ENCODE data around the gene PDE2A.

Gene PDE2A

DNA sequence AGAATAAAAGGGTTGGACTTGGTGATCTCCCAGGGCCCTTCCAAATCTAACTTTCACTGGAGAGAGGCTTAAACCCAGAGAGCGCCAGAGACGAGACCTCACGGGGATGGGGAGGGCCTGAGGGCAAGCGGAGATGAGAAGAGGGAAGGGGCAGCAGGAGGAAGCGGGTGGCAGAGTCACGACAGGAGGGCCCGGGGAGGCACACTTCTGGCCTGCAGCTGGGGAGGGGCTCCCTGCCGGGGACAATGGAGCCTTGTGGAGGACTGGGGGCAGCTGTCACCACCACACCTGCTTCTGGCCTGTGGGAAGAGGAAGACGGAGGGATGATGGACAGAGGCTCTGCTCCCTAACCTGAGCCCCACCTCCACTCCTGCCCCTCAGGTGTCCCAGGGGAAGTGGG, 40.2 kb downstream of the PDE2A start:
- Histone ChIP-seq H3K9ac (no peak overlapping the region), H3K79me2 (no peaks in the 10 kb centered on the region), H3K4me1 (no peaks in the 10 kb centered on the region), H3K4me2 (ENCODE audit: low read length) (no peak overlapping the region), H3K27ac (peak overlapping the region; percentile 36), H2AFZ (no peak overlapping the region), H3K36me3 (ENCODE audit: control insufficient read depth, insufficient read depth, low read length) (no peaks in the 10 kb centered on the region), H3K4me3 (ENCODE audit: low read depth, low read length) (no peak overlapping the region), H3K9me3 (ENCODE audit: control insufficient read depth, low read length) (no peaks in the 10 kb centered on the region), H3K27me3 (ENCODE audit: control insufficient read depth, insufficient read depth, low read length) (no peaks in the 10 kb centered on the region)
- TF ChIP-seq, protein P1, sequence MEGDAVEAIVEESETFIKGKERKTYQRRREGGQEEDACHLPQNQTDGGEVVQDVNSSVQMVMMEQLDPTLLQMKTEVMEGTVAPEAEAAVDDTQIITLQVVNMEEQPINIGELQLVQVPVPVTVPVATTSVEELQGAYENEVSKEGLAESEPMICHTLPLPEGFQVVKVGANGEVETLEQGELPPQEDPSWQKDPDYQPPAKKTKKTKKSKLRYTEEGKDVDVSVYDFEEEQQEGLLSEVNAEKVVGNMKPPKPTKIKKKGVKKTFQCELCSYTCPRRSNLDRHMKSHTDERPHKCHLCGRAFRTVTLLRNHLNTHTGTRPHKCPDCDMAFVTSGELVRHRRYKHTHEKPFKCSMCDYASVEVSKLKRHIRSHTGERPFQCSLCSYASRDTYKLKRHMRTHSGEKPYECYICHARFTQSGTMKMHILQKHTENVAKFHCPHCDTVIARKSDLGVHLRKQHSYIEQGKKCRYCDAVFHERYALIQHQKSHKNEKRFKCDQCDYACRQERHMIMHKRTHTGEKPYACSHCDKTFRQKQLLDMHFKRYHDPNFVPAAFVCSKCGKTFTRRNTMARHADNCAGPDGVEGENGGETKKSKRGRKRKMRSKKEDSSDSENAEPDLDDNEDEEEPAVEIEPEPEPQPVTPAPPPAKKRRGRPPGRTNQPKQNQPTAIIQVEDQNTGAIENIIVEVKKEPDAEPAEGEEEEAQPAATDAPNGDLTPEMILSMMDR (IDR thresholded peaks at IDR 0.05) = no peak

DNA sequence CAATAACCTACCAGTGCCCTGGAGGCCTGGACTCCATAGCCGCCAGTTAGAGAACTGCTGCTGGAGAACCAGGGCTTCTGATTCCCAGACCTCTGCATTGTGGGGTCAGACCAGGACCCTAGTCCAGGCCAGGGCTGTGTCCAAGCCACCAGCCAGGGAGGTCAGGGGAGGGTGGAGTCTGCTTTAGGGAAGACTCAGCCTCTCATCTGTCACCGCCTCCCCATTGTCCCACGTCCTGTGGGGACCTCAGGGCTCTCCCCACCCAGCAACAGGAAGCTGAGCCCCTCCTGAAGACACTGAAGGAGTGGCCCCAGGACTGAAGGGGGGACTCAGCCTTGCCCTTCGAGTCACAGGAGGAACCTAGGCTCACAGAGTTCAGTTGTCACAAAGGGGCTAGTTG, 41.2 kb downstream of the PDE2A start:
- Histone ChIP-seq H3K9me3 (ENCODE audit: control insufficient read depth, low read length) (no peaks in the 10 kb centered on the region), H3K4me2 (ENCODE audit: low read length) (no peak overlapping the region), H3K36me3 (ENCODE audit: control insufficient read depth, insufficient read depth, low read length) (no peaks in the 10 kb centered on the region)

DNA sequence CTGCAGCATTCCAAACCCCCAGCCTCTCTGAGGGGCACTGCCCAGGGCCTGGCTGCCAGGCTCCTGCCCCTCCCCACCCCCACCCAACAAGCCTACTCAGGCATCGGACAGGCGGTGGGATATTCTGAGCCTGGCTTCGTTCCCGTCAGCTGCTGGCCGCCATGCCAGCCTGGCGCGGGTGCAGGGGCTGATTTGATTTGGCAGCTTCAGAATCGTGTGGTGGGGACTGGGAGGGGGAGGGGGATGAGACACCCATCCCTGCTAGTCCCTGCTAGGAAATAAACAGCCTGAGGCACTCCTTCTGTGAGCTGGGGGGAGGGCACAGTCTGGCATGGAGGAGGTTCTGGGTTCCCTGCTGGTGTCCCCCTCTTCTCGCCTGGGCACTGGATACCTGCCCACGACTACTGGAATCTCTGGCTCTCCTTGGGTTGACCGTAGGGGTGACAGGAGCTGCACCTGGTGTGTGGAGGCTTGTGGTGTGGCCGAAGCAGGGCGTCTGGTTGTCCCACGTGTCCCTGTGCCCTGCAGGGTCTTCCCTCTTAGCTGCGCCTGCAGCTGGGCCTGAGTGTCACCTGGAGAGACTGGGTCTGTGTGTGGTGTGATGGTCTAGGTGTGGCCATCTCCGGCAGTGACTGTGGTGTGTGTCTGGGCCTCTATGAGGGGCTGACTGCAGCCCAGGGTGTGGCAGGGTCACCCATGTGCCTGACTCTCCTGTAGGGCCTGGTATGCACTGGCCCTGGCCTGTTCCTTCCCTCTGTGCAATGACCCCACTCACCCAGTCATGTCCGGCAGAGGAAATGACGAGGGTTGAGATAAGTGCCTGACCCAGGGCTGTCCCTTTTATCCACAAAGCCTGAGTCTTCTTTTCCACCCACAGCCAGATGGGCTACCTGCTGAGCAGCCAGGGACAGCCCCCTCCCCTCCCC, 42.2 kb downstream of the PDE2A start:
- no peak overlapping the region for H3K27ac ChIP-seq
- no peak overlapping the region for H3K4me3 ChIP-seq (ENCODE audit: low read depth, low read length)
- no peaks in the 10 kb centered on the region for H3K36me3 ChIP-seq (ENCODE audit: control insufficient read depth, insufficient read depth, low read length)
- TF ChIP-seq, protein P1 (IDR thresholded peaks at IDR 0.05) = no peak
- H2AFZ ChIP-seq = no peak overlapping the region
- H3K27me3 ChIP-seq (ENCODE audit: control insufficient read depth, insufficient read depth, low read length) = no peaks in the 10 kb centered on the region
- H3K4me1 ChIP-seq = no peaks in the 10 kb centered on the region
- no peaks in the 10 kb centered on the region for H3K79me2 ChIP-seq
- H3K9me3 ChIP-seq (ENCODE audit: control insufficient read depth, low read length) = no peaks in the 10 kb centered on the region
- H3K9ac ChIP-seq = no peak overlapping the region
- no peak overlapping the region for H3K4me2 ChIP-seq (ENCODE audit: low read length)

More for the DNA sequence above, 41.2 kb downstream of the PDE2A start:
- H3K4me3 ChIP-seq (ENCODE audit: low read depth, low read length) = no peak overlapping the region
- no peak overlapping the region for H3K9ac ChIP-seq
- H3K27me3 ChIP-seq (ENCODE audit: control insufficient read depth, insufficient read depth, low read length) = no peaks in the 10 kb centered on the region
- H3K79me2 ChIP-seq = no peaks in the 10 kb centered on the region
- no peak overlapping the region for H2AFZ ChIP-seq
- TF ChIP-seq, protein P1 (IDR thresholded peaks at IDR 0.05) = no peak
- H3K27ac ChIP-seq = peak overlapping the region; percentile 32
- H3K4me1 ChIP-seq = no peaks in the 10 kb centered on the region

DNA sequence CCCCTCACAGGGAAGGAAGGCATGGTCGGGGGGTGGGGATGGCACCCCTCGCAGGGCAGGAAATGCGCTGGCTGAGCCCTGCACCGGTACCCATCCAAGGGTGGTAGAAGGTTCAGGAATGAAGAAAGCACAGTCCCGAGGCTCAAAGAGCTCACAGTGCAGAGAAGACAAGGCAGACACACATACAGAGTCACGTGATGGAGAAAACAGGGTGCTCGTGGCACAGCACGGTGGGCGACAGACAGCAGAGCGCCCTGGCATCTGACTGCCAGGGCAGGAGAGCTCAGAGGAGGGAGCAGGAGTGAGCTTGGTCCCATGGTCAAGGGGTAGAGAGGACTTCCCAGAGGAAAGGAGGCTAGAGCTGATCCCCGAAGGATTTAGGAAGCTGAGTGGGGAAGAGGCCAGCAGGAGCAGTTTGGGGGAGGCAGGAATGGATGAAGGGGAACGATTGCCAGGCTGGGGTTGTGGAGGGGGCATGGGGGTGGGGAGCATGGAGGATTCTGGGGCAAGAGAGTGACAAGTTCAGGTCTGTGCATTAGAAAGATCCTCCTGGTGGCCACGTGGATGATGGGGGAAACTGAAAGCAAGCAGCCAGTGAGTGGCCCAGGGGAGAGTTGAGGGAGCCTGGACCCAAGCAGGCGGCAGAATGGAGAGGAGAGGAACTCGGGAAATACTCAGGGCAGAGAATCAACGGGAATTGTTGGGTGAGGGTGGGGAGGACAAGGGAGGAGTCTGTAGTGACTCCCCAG, 43.9 kb downstream of the PDE2A start:
- H3K4me2 ChIP-seq (ENCODE audit: low read length) = no peak overlapping the region

More for the DNA sequence above, 43.9 kb downstream of the PDE2A start:
- TF ChIP-seq, protein P1 (IDR thresholded peaks at IDR 0.05) = no peak
- Histone ChIP-seq H3K27ac (no peak overlapping the region), H2AFZ (no peak overlapping the region), H3K9ac (no peak overlapping the region), H3K4me1 (no peaks in the 10 kb centered on the region), H3K4me3 (ENCODE audit: low read depth, low read length) (no peak overlapping the region), H3K27me3 (ENCODE audit: control insufficient read depth, insufficient read depth, low read length) (no peaks in the 10 kb centered on the region), H3K9me3 (ENCODE audit: control insufficient read depth, low read length) (no peaks in the 10 kb centered on the region), H3K36me3 (ENCODE audit: control insufficient read depth, insufficient read depth, low read length) (no peaks in the 10 kb centered on the region), H3K79me2 (no peaks in the 10 kb centered on the region)
